Stimulated activated memory B cell treated with anti-CD40 and anti-IgM and Interleukin-4, amounts not matched to agents 10 μg/mL and 1 μg/mL and 100 μg/mL, for 72 hours (primary cell): ENCODE data around the gene MRPL45.

Experiments
- ATAC-seq: fragments of 150-1000 bp; cut with Tn5 transposase; 2 replicates; pipeline ENCODE4 v1.10.0; 2021
- H3K27ac Mint-ChIP-seq: one replicate; pipeline ENCODE4 v1.8.0; 2022; ENCODE audit warnings: mild to moderate bottlenecking, mixed read lengths
- H3K27me3 Mint-ChIP-seq: one replicate; pipeline ENCODE4 v1.8.0; 2022; ENCODE audit warnings: mixed read lengths
- H3K36me3 Mint-ChIP-seq: one replicate; pipeline ENCODE4 v1.8.0; 2022; ENCODE audit warnings: mixed read lengths
- H3K4me1 Mint-ChIP-seq: one replicate; pipeline ENCODE4 v1.8.0; 2022; ENCODE audit warnings: mixed read lengths
- H3K4me3 Mint-ChIP-seq: one replicate; pipeline ENCODE4 v1.8.0; 2022; ENCODE audit warnings: mild to moderate bottlenecking, moderate library complexity, mixed read lengths
- H3K9me3 Mint-ChIP-seq: one replicate; pipeline ENCODE4 v1.8.0; 2022; ENCODE audit warnings: mixed read lengths

MRPL45 gene

DNA sequence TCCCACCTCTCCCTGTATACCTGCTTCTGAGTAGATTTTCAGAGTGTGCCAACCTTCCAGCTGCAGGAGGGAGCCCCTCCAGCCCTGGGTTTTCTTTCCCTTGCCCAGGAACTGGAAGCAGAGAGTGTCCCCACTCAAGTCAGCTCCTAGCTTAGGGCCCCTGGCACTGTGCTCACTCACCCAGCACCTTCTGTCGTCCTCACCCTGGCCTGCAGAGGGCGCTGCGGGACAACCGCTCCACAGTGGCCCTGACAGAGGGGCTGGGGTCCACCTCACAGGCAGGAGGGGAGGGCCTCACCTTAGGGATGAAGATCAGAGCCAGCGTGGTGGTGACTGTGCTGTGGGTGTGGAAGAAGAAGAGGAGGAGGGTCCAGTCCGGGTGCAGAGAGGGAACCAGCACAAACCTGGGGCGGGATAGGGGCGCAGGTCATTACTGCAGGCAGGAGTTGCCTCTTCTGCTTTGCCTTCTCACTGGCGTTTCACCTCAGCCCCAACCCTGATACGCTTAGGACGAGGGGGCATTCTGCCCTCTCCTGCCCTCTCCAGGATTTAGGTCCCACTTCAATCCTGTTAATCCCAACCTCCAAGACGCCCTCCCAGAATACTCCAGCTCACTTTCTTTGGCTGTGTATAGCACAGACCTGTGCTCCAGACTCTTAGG, 36.8 kb downstream of the MRPL45 start:
- H3K4me1 Mint-ChIP-seq, result no peaks in the 10 kb centered on the region
- no peak for ATAC-seq
- no peak overlapping the region for H3K4me3 Mint-ChIP-seq
- no peak overlapping the region for H3K27ac Mint-ChIP-seq
- peaks cover 68% of the 10 kb centered on the region for H3K27me3 Mint-ChIP-seq
- no peaks in the 10 kb centered on the region for H3K36me3 Mint-ChIP-seq
- H3K9me3 Mint-ChIP-seq, result no peaks in the 10 kb centered on the region

DNA sequence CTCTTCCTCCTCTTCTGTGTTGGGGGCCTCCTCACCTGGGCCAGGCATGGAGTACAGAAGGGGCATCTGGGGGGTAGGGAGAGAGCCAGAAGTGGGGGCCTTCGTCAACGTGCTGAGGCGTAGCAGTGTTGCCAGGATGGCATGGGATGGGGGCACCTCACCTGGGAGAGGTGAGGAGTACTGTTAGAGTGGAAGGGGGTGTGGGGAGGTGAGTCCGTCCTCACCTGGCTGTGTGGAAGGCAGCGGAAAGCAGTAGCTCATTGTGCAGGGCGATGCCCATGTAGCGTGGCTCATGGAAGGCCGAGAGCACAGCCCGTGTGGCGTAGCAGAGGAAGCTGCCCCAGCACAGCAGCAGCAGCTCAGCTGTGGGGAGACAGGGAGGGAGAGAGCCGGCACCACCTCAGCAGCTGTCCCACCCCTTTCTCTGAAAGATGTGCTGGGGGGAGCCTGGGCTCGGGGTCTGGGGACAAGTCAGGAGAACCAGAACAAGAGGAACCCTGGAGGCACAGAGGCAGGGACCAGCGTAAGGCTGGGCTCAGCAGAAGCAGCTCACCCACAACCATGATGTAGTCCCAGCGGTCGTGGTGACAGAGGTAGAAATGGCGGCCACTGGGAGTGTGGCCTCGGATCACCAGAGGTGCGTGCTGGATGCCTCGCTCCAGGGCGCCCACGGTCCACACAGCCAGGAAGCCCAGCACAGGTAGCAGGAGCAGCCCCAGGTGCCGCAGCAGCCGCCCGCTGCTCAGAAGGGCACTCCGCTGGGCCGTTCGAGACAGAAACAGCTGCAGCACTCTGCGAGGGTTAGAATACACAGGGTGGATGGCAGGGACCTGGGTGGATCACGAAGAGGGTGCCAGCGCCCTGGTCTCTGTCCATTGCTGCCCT, 37.8 kb downstream of the MRPL45 start:
- no peak overlapping the region for H3K27ac Mint-ChIP-seq
- H3K4me1 Mint-ChIP-seq, result no peaks in the 10 kb centered on the region
- H3K36me3 Mint-ChIP-seq, result no peaks in the 10 kb centered on the region
- H3K27me3 Mint-ChIP-seq, result peaks cover 59% of the 10 kb centered on the region
- no peak for ATAC-seq
- H3K4me3 Mint-ChIP-seq, result no peak overlapping the region
- H3K9me3 Mint-ChIP-seq, result no peaks in the 10 kb centered on the region

DNA sequence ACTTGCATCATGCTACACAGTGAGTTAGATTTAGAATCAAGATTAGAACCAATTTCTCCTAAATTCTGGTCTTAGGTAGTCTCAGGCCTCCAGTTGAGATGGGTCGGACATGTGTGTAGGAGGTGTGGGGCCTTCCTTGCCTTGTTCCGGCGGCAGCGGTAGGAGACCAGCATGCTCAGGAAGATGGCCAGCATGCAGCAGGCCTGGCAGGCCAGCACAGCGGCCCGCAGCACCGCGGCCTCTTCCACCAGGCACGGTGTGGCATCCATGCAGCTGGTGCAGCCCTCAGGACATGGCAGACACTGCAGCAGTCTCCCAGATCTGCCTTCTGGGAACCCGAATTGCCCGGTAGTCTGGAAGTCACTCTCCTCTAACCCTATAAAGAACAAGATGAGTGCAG, 39.9 kb downstream of the MRPL45 start:
- no peaks in the 10 kb centered on the region for H3K36me3 Mint-ChIP-seq
- H3K27me3 Mint-ChIP-seq, result peaks cover 41% of the 10 kb centered on the region
- no peak for ATAC-seq
- H3K9me3 Mint-ChIP-seq, result no peaks in the 10 kb centered on the region
- no peaks in the 10 kb centered on the region for H3K4me1 Mint-ChIP-seq
- H3K27ac Mint-ChIP-seq, result no peak overlapping the region
- H3K4me3 Mint-ChIP-seq, result no peak overlapping the region

- no peak for ATAC-seq
- no peak overlapping the region for H3K4me3 Mint-ChIP-seq
- H3K36me3 Mint-ChIP-seq, result no peaks in the 10 kb centered on the region
- no peaks in the 10 kb centered on the region for H3K9me3 Mint-ChIP-seq
- peaks cover 39% of the 10 kb centered on the region for H3K27me3 Mint-ChIP-seq
- no peak overlapping the region for H3K27ac Mint-ChIP-seq
- no peaks in the 10 kb centered on the region for H3K4me1 Mint-ChIP-seq
Observed at GRCh38 chr17:38338053-38338452, 41.1 kb downstream of the MRPL45 start.

GRCh38 chr17:38338535-38338934, 41.6 kb downstream of the MRPL45 start:
- H3K4me1 Mint-ChIP-seq, result no peaks in the 10 kb centered on the region
- ATAC-seq, result no peak
- H3K9me3 Mint-ChIP-seq, result no peaks in the 10 kb centered on the region
- H3K4me3 Mint-ChIP-seq, result no peak overlapping the region
- peaks cover 39% of the 10 kb centered on the region for H3K27me3 Mint-ChIP-seq
- no peaks in the 10 kb centered on the region for H3K36me3 Mint-ChIP-seq
- H3K27ac Mint-ChIP-seq, result no peak overlapping the region

- Mint-ChIP-seq H3K27ac (no peak overlapping the region), H3K9me3 (no peaks in the 10 kb centered on the region), H3K4me3 (no peak overlapping the region), H3K36me3 (no peaks in the 10 kb centered on the region), H3K27me3 (peaks cover 36% of the 10 kb centered on the region), H3K4me1 (no peaks in the 10 kb centered on the region)
- ATAC-seq, result no peak
Observed at GRCh38 chr17:38339891-38340290, 42.9 kb downstream of the MRPL45 start.

- Mint-ChIP-seq H3K36me3 (no peaks in the 10 kb centered on the region), H3K9me3 (no peaks in the 10 kb centered on the region), H3K27me3 (peaks cover 39% of the 10 kb centered on the region), H3K4me3 (no peak overlapping the region), H3K27ac (no peak overlapping the region), H3K4me1 (no peaks in the 10 kb centered on the region)
- ATAC-seq, result no peak
Observed at GRCh38 chr17:38341035-38341721, 44.2 kb downstream of the MRPL45 start.

DNA sequence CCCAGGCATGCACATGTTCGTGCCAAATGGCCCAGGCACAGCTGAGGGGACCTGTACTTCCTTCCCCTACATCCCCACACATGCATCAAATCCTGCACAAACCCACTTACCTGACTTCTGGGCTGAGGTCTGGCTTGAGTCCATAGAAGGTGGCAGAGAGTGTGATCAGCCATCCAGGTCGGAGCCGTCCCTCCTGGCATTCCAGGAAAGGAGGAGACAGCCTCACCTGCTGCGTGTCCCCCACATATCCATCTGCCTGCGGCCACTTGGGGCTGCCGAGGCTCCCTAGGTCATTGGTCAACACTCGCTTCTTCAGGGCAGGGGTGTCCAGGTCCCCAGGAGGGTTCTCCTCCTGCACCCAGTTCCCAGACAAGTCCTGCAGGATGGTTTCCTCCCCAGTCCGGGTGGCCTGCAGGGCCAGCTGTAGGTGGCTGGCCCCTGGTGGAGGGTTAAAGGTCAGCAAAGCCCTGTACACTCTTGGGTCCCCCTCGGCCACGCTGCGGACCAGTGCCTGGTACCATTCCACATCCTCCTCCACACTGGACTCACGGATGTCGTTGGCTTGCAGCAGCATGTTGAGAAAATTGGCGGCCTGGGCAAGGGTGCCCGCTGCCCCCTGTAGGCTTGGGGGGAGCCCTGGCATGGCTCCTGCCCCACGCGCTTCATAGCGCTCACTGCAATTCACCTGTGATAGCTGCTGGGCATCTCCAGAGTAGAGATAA, 46.1 kb downstream of the MRPL45 start:
- H3K9me3 Mint-ChIP-seq, result no peaks in the 10 kb centered on the region
- no peak overlapping the region for H3K4me3 Mint-ChIP-seq
- H3K27me3 Mint-ChIP-seq, result peaks cover 32% of the 10 kb centered on the region
- H3K36me3 Mint-ChIP-seq, result no peaks in the 10 kb centered on the region
- H3K27ac Mint-ChIP-seq, result no peak overlapping the region
- no peak for ATAC-seq
- H3K4me1 Mint-ChIP-seq, result no peaks in the 10 kb centered on the region

DNA sequence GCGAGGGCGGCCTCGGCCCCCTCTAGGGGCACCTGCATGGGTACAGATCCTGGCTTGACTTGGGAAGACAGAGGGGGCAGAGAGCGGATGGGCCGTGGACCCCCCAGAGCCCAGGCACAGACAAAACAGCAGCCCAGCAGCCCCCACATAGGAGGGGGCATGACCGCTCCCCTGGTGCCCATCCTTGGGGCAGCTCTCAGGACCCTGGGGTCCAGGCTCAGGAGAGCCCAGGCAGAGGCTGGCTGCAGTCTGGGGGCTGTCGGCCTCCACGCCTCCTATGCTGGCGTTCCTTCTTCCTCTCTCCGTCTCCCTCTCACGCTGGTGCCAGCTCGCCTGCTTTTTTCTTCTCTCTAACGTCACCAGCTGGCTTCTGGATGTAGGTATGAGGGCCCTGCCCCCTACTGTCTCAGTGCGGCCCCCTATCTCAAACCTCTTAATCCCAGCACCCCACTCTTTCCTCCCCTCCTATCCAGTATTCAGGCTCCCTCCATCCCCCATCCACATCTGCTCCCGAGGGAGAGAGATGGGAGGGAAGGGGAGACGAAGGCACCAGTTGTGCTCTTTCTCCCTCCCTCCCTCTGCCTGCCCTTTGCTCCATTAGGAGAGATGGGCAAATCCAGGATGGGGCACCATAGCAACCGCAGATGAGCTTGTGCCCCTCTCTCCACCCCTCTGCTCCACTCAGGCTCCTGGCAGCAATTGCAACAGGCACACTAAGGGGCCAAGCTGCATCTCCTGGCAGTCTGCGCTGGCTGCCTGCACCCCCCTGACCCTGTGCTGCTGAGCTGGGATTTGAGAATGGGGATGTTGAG, 46.8 kb downstream of the MRPL45 start, which contains the start of gene GPR179:
TSS of gene GPR179 (minus strand) at position 349 of the 812 bp plus-strand sequence. CDS start at position 182, 167 bp downstream.
- H3K4me1 Mint-ChIP-seq, result peaks cover 1% of the 10 kb centered on the region
- no peak for ATAC-seq
- peaks cover 30% of the 10 kb centered on the region for H3K27me3 Mint-ChIP-seq
- no peak within 1 kb of the TSS for H3K4me3 Mint-ChIP-seq
- no peak within 1 kb of the TSS for H3K27ac Mint-ChIP-seq
- no peaks in the 10 kb centered on the region for H3K9me3 Mint-ChIP-seq
- no peaks in the 10 kb centered on the region for H3K36me3 Mint-ChIP-seq

GRCh38 chr17:38344420-38344745, 47.4 kb downstream of the MRPL45 start:
- no peak overlapping the region for H3K27ac Mint-ChIP-seq

GRCh38 chr17:38345743-38346142, 48.8 kb downstream of the MRPL45 start:
- no peak for ATAC-seq
- H3K27ac Mint-ChIP-seq, result no peak overlapping the region
- H3K9me3 Mint-ChIP-seq, result no peaks in the 10 kb centered on the region
- H3K4me1 Mint-ChIP-seq, result peaks cover 8% of the 10 kb centered on the region
- no peaks in the 10 kb centered on the region for H3K36me3 Mint-ChIP-seq
- no peak overlapping the region for H3K4me3 Mint-ChIP-seq
- H3K27me3 Mint-ChIP-seq, result peaks cover 30% of the 10 kb centered on the region

More at GRCh38 chr17:38344420-38344745, 47.4 kb downstream of the MRPL45 start:
- H3K27me3 Mint-ChIP-seq, result peaks cover 30% of the 10 kb centered on the region
- H3K4me1 Mint-ChIP-seq, result peaks cover 7% of the 10 kb centered on the region
- ATAC-seq, result no peak
- H3K9me3 Mint-ChIP-seq, result no peaks in the 10 kb centered on the region
- no peak overlapping the region for H3K4me3 Mint-ChIP-seq
- no peaks in the 10 kb centered on the region for H3K36me3 Mint-ChIP-seq

GRCh38 chr17:38349097-38349730, 52.2 kb downstream of the MRPL45 start:
- H3K36me3 Mint-ChIP-seq, result no peaks in the 10 kb centered on the region

GRCh38 chr17:38350035-38350434, 53.1 kb downstream of the MRPL45 start:
- no peak for ATAC-seq
- peaks cover 6% of the 10 kb centered on the region for H3K27me3 Mint-ChIP-seq
- H3K4me3 Mint-ChIP-seq, result no peak overlapping the region
- H3K36me3 Mint-ChIP-seq, result no peaks in the 10 kb centered on the region
- H3K4me1 Mint-ChIP-seq, result peaks cover 37% of the 10 kb centered on the region
- H3K27ac Mint-ChIP-seq, result peak overlapping the region; percentile 30
- no peaks in the 10 kb centered on the region for H3K9me3 Mint-ChIP-seq

More at GRCh38 chr17:38349097-38349730, 52.2 kb downstream of the MRPL45 start:
- H3K4me1 Mint-ChIP-seq, result peaks cover 29% of the 10 kb centered on the region
- ATAC-seq, result peak; percentile 71
- no peak overlapping the region for H3K4me3 Mint-ChIP-seq
- H3K27me3 Mint-ChIP-seq, result peaks cover 11% of the 10 kb centered on the region
- no peaks in the 10 kb centered on the region for H3K9me3 Mint-ChIP-seq
- peak overlapping the region; percentile 30 for H3K27ac Mint-ChIP-seq
